NK-92 (cell line): ENCODE data around the gene ECPAS.
"Not testable (repeated sequence)": the region's sequence is repeated elsewhere in the genome, so short reads cannot be mapped to it uniquely, and the experiment has no call there.

Source experiments
- DNase-seq: peaks from one replicate; lab custom pipeline; 2025; ENCODE audit not compliant: unreplicated experiment; lab: John Stamatoyannopoulos, UW

Gene ECPAS

GRCh38 chr9:111481885-111482636 lies 2.1 kb downstream of the ECPAS start:
- no peak for DNase-seq

- DNase-seq, result no peak
Measured at GRCh38 chr9:111477677-111478076, 6.5 kb downstream of the ECPAS start.

GRCh38 chr9:111475195-111475594 lies 9.0 kb downstream of the ECPAS start:
- no peak for DNase-seq

- no peak for DNase-seq
Measured at GRCh38 chr9:111474385-111474784, 9.8 kb downstream of the ECPAS start.

- DNase-seq, result no peak
Measured at GRCh38 chr9:111467778-111468367, 16.3 kb downstream of the ECPAS start.

- DNase-seq, result no peak
Measured at GRCh38 chr9:111463048-111463447, 21.1 kb downstream of the ECPAS start.

GRCh38 chr9:111458139-111459009 lies 25.8 kb downstream of the ECPAS start:
- no peak for DNase-seq

GRCh38 chr9:111456529-111456928 lies 27.7 kb downstream of the ECPAS start:
- no peak for DNase-seq

GRCh38 chr9:111455638-111456037 lies 28.5 kb downstream of the ECPAS start:
- no peak for DNase-seq

GRCh38 chr9:111454751-111455150 lies 29.4 kb downstream of the ECPAS start:
- no peak for DNase-seq

GRCh38 chr9:111451570-111451969 lies 32.6 kb downstream of the ECPAS start:
- no peak for DNase-seq

GRCh38 chr9:111450124-111450523 lies 34.1 kb downstream of the ECPAS start:
- no peak for DNase-seq

- no peak for DNase-seq
Measured at GRCh38 chr9:111449705-111450104, 34.5 kb downstream of the ECPAS start.

GRCh38 chr9:111445799-111446198 lies 38.4 kb downstream of the ECPAS start:
- DNase-seq, result not testable (repeated sequence)

GRCh38 chr9:111443454-111443853 lies 40.7 kb downstream of the ECPAS start:
- DNase-seq, result no peak

GRCh38 chr9:111442360-111443027 lies 41.7 kb downstream of the ECPAS start:
- DNase-seq, result no peak

GRCh38 chr9:111440226-111440625 lies 44.0 kb downstream of the ECPAS start:
- no peak for DNase-seq

- DNase-seq, result no peak
Measured at GRCh38 chr9:111438541-111439235, 45.5 kb downstream of the ECPAS start.

- no peak for DNase-seq
Measured at GRCh38 chr9:111436571-111436970, 47.6 kb downstream of the ECPAS start.

GRCh38 chr9:111433082-111433481 lies 51.1 kb downstream of the ECPAS start:
- no peak for DNase-seq

GRCh38 chr9:111431684-111432083 lies 52.5 kb downstream of the ECPAS start:
- DNase-seq, result no peak
